IgD-negative memory B cell (primary cell): ENCODE results near the gene PPP4C. TPM values are rescaled to one million over a fixed set of nuclear protein-coding genes. Genes with fewer than 3 reads are reported as not detected.

ENCODE experiments used
- H3K27ac Mint-ChIP-seq, 3 donors: one replicate each; pipeline ENCODE4 v1.8.0; 2020 to 2022; ENCODE audit warnings: mild to moderate bottlenecking in 3 of 3, mixed read lengths in 3 of 3, moderate library complexity in 1 of 3
- H3K27me3 Mint-ChIP-seq: one replicate; pipeline ENCODE4 v1.8.0; 2021; ENCODE audit warnings: mixed read lengths
- H3K36me3 Mint-ChIP-seq: one replicate; pipeline ENCODE4 v1.8.0; 2020; ENCODE audit warnings: mild to moderate bottlenecking, mixed read lengths
- H3K4me1 Mint-ChIP-seq, 3 donors: one replicate each; pipeline ENCODE4 v1.8.0; 2020 to 2022; ENCODE audit warnings: mixed read lengths in 3 of 3, mild to moderate bottlenecking in 1 of 3
- H3K4me3 Mint-ChIP-seq, 4 donors: one replicate each; pipeline ENCODE4 v1.8.0; 2020 to 2022; ENCODE audit warnings: mild to moderate bottlenecking in 4 of 4, mixed read lengths in 4 of 4, moderate library complexity in 3 of 4
- H3K9me3 Mint-ChIP-seq, 3 donors: one replicate each; pipeline ENCODE4 v1.8.0; 2020 to 2021; ENCODE audit warnings: mixed read lengths in 3 of 3, mild to moderate bottlenecking in 1 of 3
- polyA plus RNA-seq: library from polyadenylated mRNA; unstranded; fragments of 300-500 nt; fragmentation: Illumina TruSeq; gene quantifications from one replicate; pipeline ENCODE4 v1.2.3, GENCODE V29; 2021

The PPP4C gene
- polyA plus RNA-seq, 1 donor from 2014 or later, result 187 TPM

GRCh38 chr16:30092373-30093010 lies 16.7 kb downstream of the PPP4C start:
- peak overlapping the region; percentile 90 to 96 (median 93) for H3K4me3 Mint-ChIP-seq

GRCh38 chr16:30094541-30095165 lies 18.9 kb downstream of the PPP4C start:
- no peaks in the 10 kb centered on the region for H3K27me3 Mint-ChIP-seq

More at GRCh38 chr16:30092373-30093010, 16.7 kb downstream of the PPP4C start:
- Mint-ChIP-seq H3K4me1 (peaks cover 23 to 29% (median 24%) of the 10 kb centered on the region in 3 donors), H3K27ac (peak overlapping the region; percentile 94 to 99 (median 95)), H3K27me3 (no peaks in the 10 kb centered on the region), H3K36me3 (peaks cover 7% of the 10 kb centered on the region), H3K9me3 (peaks cover 2 to 8% (median 5%) of the 10 kb centered on the region in 3 donors)

GRCh38 chr16:30095166-30096078 lies 19.6 kb downstream of the PPP4C start:
- Mint-ChIP-seq H3K27ac (peak overlapping the region; percentile 92 to 95 (median 94)), H3K4me3 (peak overlapping the region; percentile 85 to 95 (median 90)), H3K27me3 (no peaks in the 10 kb centered on the region), H3K36me3 (peaks cover 7% of the 10 kb centered on the region), H3K9me3 (peaks cover 2 to 15% (median 14%) of the 10 kb centered on the region in 3 donors), H3K4me1 (peaks cover 15 to 24% (median 21%) of the 10 kb centered on the region in 3 donors)

More at GRCh38 chr16:30094541-30095165, 18.9 kb downstream of the PPP4C start:
- peak overlapping the region; percentile 85 to 95 (median 90) for H3K4me3 Mint-ChIP-seq
- peaks cover 2 to 15% (median 14%) of the 10 kb centered on the region in 3 donors for H3K9me3 Mint-ChIP-seq
- peaks cover 7% of the 10 kb centered on the region for H3K36me3 Mint-ChIP-seq
- H3K4me1 Mint-ChIP-seq, result peaks cover 20 to 27% (median 24%) of the 10 kb centered on the region in 3 donors
- peak overlapping the region; percentile 82 to 94 (median 92) for H3K27ac Mint-ChIP-seq

GRCh38 chr16:30096105-30096861 lies 20.5 kb downstream of the PPP4C start, which contains the start of gene YPEL3:
Gene YPEL3, minus strand, starts transcription at chr16:30096213. Its CDS starts 731 bp downstream, at chr16:30095482.
- Mint-ChIP-seq H3K9me3 (peaks cover 2 to 15% (median 14%) of the 10 kb centered on the region in 3 donors), H3K4me3 (peak within 1 kb of the TSS; percentile 86 to 95 (median 90)), H3K27ac (peak within 1 kb of the TSS; percentile 95 to 98 (median 97))

GRCh38 chr16:30096862-30097563 lies 21.2 kb downstream of the PPP4C start:
- Mint-ChIP-seq H3K36me3 (peaks cover 7% of the 10 kb centered on the region), H3K9me3 (peaks cover 2 to 15% (median 14%) of the 10 kb centered on the region in 3 donors), H3K4me3 (peak overlapping the region; percentile 74 to 90 (median 84)), H3K4me1 (peaks cover 13 to 18% (median 18%) of the 10 kb centered on the region in 3 donors), H3K27me3 (no peaks in the 10 kb centered on the region), H3K27ac (peak overlapping the region; percentile 95 to 98 (median 97))

More at GRCh38 chr16:30096105-30096861, 20.5 kb downstream of the PPP4C start, which contains the start of gene YPEL3:
- Mint-ChIP-seq H3K4me1 (peaks cover 15 to 24% (median 19%) of the 10 kb centered on the region in 3 donors), H3K27me3 (no peaks in the 10 kb centered on the region), H3K36me3 (peaks cover 7% of the 10 kb centered on the region)

GRCh38 chr16:30104090-30104489 lies 28.3 kb downstream of the PPP4C start:
- Mint-ChIP-seq H3K4me3 (no peak overlapping the region), H3K27ac (no peak overlapping the region), H3K4me1 (no peaks in the 10 kb centered on the region), H3K27me3 (no peaks in the 10 kb centered on the region), H3K36me3 (peaks cover 5% of the 10 kb centered on the region), H3K9me3 (peaks cover 0 to 2% (median 0%) of the 10 kb centered on the region in 3 donors)

GRCh38 chr16:30104492-30104891 lies 28.7 kb downstream of the PPP4C start:
- no peak overlapping the region for H3K4me3 Mint-ChIP-seq
- H3K27me3 Mint-ChIP-seq, result no peaks in the 10 kb centered on the region
- no peak overlapping the region for H3K27ac Mint-ChIP-seq
- no peaks in the 10 kb centered on the region for H3K4me1 Mint-ChIP-seq
- H3K9me3 Mint-ChIP-seq, result peaks cover 0 to 2% (median 0%) of the 10 kb centered on the region in 3 donors
- H3K36me3 Mint-ChIP-seq, result peaks cover 5% of the 10 kb centered on the region

- H3K27me3 Mint-ChIP-seq, result no peaks in the 10 kb centered on the region
- H3K4me1 Mint-ChIP-seq, result no peaks in the 10 kb centered on the region
- H3K9me3 Mint-ChIP-seq, result no peaks in the 10 kb centered on the region
- H3K4me3 Mint-ChIP-seq, result no peak overlapping the region
- H3K27ac Mint-ChIP-seq, result no peak overlapping the region
- peaks cover 9% of the 10 kb centered on the region for H3K36me3 Mint-ChIP-seq
These were observed 32.5 kb downstream of the PPP4C start for GRCh38 chr16:30108059-30108850.

- H3K27ac Mint-ChIP-seq, result peak overlapping the region in 1 of 3 donors; percentile 16
These were observed 34.9 kb downstream of the PPP4C start for GRCh38 chr16:30110661-30111060.

GRCh38 chr16:30112197-30113030 lies 36.6 kb downstream of the PPP4C start:
- peak overlapping the region in 1 of 3 donors; percentile 51 for H3K27ac Mint-ChIP-seq
- no peaks in the 10 kb centered on the region for H3K9me3 Mint-ChIP-seq
- peaks cover 3 to 7% (median 4%) of the 10 kb centered on the region in 3 donors for H3K4me1 Mint-ChIP-seq
- H3K4me3 Mint-ChIP-seq, result no peak overlapping the region
- H3K27me3 Mint-ChIP-seq, result no peaks in the 10 kb centered on the region
- H3K36me3 Mint-ChIP-seq, result peaks cover 7% of the 10 kb centered on the region

More at GRCh38 chr16:30110661-30111060, 34.9 kb downstream of the PPP4C start:
- no peak overlapping the region for H3K4me3 Mint-ChIP-seq
- H3K4me1 Mint-ChIP-seq, result peaks cover 3 to 7% (median 4%) of the 10 kb centered on the region in 3 donors
- H3K27me3 Mint-ChIP-seq, result no peaks in the 10 kb centered on the region
- no peaks in the 10 kb centered on the region for H3K9me3 Mint-ChIP-seq
- H3K36me3 Mint-ChIP-seq, result peaks cover 8% of the 10 kb centered on the region

- Mint-ChIP-seq H3K27ac (peak within 1 kb of the TSS; percentile 51 to 83 (median 59)), H3K4me1 (peaks cover 3 to 7% (median 4%) of the 10 kb centered on the region in 3 donors), H3K27me3 (no peaks in the 10 kb centered on the region), H3K36me3 (peaks cover 7% of the 10 kb centered on the region), H3K9me3 (no peaks in the 10 kb centered on the region), H3K4me3 (peak within 1 kb of the TSS in 1 of 4 donors; percentile 28)
These were observed 37.4 kb downstream of the PPP4C start, which contains the start of gene GDPD3 for GRCh38 chr16:30113031-30113710. Gene GDPD3, minus strand, starts transcription at chr16:30113537. Its CDS starts 59 bp downstream, at chr16:30113478.
